Measurements from ENCODE around the gene PLAAT5. TPM values are rescaled to one million over a fixed set of nuclear protein-coding genes. Genes with fewer than 3 reads are reported as not detected.

Gene PLAAT5
- polyA plus RNA-seq, 3 donors: 0.07 to 0.62 TPM; not detected in 1

DNA sequence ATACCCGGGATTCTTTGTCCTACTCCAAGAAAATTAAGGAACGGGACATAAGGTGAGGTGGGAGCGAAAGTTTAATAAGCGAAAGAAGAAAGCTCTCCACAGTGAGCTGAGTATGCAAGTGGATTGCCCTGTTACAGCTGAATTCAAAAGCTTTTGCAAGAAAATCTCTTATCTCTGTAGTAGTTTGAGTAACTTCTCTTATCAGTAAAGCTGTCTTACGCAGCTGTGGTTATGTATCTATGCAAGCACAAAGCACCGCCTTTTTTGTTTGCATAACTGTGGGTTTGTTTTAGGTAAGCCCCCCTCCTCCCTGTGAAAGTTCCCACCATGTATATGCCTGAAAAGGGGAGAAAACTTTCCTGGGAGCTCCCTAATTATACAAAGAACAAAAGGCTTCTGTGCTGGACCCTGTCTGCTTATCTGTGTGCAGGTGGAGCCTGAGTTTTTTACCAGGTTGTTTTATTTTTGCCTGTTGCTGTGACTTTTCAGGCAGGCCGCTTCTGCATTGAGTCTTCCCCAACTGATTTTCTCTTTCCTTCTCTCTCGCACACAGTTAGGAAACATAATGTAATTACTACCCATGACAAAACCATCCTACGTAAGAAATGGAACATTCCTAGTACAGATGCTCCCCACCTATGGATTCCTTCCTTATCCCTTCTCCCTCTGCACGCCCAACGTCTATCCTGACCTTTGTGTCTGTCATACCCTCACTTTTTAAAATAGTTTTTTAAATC is 837 bp upstream of the PLAAT5 start:
- TF ChIP-seq, protein P1, sequence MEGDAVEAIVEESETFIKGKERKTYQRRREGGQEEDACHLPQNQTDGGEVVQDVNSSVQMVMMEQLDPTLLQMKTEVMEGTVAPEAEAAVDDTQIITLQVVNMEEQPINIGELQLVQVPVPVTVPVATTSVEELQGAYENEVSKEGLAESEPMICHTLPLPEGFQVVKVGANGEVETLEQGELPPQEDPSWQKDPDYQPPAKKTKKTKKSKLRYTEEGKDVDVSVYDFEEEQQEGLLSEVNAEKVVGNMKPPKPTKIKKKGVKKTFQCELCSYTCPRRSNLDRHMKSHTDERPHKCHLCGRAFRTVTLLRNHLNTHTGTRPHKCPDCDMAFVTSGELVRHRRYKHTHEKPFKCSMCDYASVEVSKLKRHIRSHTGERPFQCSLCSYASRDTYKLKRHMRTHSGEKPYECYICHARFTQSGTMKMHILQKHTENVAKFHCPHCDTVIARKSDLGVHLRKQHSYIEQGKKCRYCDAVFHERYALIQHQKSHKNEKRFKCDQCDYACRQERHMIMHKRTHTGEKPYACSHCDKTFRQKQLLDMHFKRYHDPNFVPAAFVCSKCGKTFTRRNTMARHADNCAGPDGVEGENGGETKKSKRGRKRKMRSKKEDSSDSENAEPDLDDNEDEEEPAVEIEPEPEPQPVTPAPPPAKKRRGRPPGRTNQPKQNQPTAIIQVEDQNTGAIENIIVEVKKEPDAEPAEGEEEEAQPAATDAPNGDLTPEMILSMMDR (IDR thresholded peaks at IDR 0.05): no peak
- Histone ChIP-seq H3K36me3 (replicated peaks in 1 of 2; ENCODE audit: control insufficient read depth in 1 of 2, insufficient read depth in 2 of 2, low read length in 2 of 2) (no peaks in the 10 kb centered on the region), H2AFZ (ENCODE audit: insufficient read depth, low read depth, low read length, poor library complexity, severe bottlenecking) (peak overlapping the region; percentile 74), H4K20me1 (ENCODE audit: insufficient read depth, low read length) (no peaks in the 10 kb centered on the region), H3K4me2 (replicated peaks; ENCODE audit: extremely low read depth, low read length, poor library complexity, severe bottlenecking) (peak overlapping the region; percentile 83), H3K4me3 (replicated peaks in 1 of 3; ENCODE audit: low read depth in 2 of 3, low read length in 3 of 3) (peak overlapping the region in 2 of 3 experiments; percentile 58 to 74), H3K4me1 (ENCODE audit: control insufficient read depth in 1 of 2, insufficient read depth in 2 of 2, low read length in 2 of 2) (peaks cover 37 to 47% of the 10 kb centered on the region in 2 donors), H3K27me3 (ENCODE audit: control insufficient read depth in 2 of 2, insufficient read depth in 2 of 2, low read length in 2 of 2) (peaks cover 11 to 26% of the 10 kb centered on the region in 2 donors), H3K9ac (ENCODE audit: insufficient read depth, low read length, poor library complexity, severe bottlenecking) (no peak overlapping the region), H3K27ac (ENCODE audit: low read depth in 1 of 2, low read length in 2 of 2) (no peak overlapping the region), H3K79me2 (ENCODE audit: insufficient read depth, low read length) (no peaks in the 10 kb centered on the region), H3K9me3 (replicated peaks in 1 of 2; ENCODE audit: control insufficient read depth in 1 of 2, insufficient read depth in 1 of 2, low read length in 2 of 2) (no peaks in the 10 kb centered on the region)
- H3K36me3 Mint-ChIP-seq: peaks cover 0 to 7% of the 10 kb centered on the region in 2 donors
- H3K27ac Mint-ChIP-seq: no peak overlapping the region
- H3K9me3 Mint-ChIP-seq: peaks cover 0 to 13% (median 3%) of the 10 kb centered on the region in 7 donors
- H3K4me1 Mint-ChIP-seq: peaks cover 45% of the 10 kb centered on the region
- intact Hi-C loops (cut with micrococcal nuclease): no loop called here
- 83% methylated on average over 1 of the region's 11 CpGs for WGBS (ENCODE audit: insufficient coverage)
- H3K4me3 Mint-ChIP-seq: peak overlapping the region; percentile 89 to 98
- H3K27me3 Mint-ChIP-seq (ENCODE audit: low read depth in 3 of 3): peaks cover 15 to 31% (median 18%) of the 10 kb centered on the region in 3 donors
- DNase-seq: no peak

DNA sequence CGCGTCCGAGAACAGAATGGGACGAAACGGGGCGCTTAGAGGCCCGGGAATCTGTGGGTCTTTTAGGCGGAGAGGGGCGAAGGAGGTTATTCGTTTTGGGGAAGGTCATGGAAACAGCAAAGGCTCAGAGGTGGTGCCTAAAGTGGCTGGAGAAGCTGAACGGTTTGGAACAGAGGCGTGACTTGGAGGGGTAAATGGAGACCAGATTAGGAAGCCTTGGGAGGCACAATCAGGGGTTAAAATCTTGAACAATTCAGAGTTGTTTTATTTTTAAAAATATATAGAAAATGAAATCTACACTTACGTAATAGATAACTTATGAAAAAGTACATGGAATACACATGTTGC is 247 bp upstream of the PLAAT5 start:
- H3K9me3 ChIP-seq (replicated peaks in 1 of 2; ENCODE audit: control insufficient read depth in 1 of 2, insufficient read depth in 1 of 2, low read length in 2 of 2): no peaks in the 10 kb centered on the region
- peaks cover 36 to 41% of the 10 kb centered on the region in 2 donors for H3K4me1 ChIP-seq (ENCODE audit: control insufficient read depth in 1 of 2, insufficient read depth in 2 of 2, low read length in 2 of 2)
- peaks cover 11 to 26% of the 10 kb centered on the region in 2 donors for H3K27me3 ChIP-seq (ENCODE audit: control insufficient read depth in 2 of 2, insufficient read depth in 2 of 2, low read length in 2 of 2)
- H3K27me3 Mint-ChIP-seq (ENCODE audit: low read depth in 3 of 3): peaks cover 15 to 31% (median 18%) of the 10 kb centered on the region in 3 donors
- intact Hi-C loops (cut with micrococcal nuclease): no loop called here
- H3K4me3 ChIP-seq (replicated peaks in 1 of 3; ENCODE audit: low read depth in 2 of 3, low read length in 3 of 3): peak overlapping the region; percentile 29 to 74 (median 58)
- 2% methylated on average over 8 of the region's 13 CpGs for WGBS (ENCODE audit: insufficient coverage)
- H3K36me3 ChIP-seq (replicated peaks in 1 of 2; ENCODE audit: control insufficient read depth in 1 of 2, insufficient read depth in 2 of 2, low read length in 2 of 2): no peaks in the 10 kb centered on the region
- H3K36me3 Mint-ChIP-seq: peaks cover 0 to 7% of the 10 kb centered on the region in 2 donors
- no peak overlapping the region for H3K27ac ChIP-seq (ENCODE audit: low read depth in 1 of 2, low read length in 2 of 2)
- H4K20me1 ChIP-seq (ENCODE audit: insufficient read depth, low read length): no peaks in the 10 kb centered on the region
- peak overlapping the region; percentile 89 to 98 for H3K4me3 Mint-ChIP-seq
- no peaks in the 10 kb centered on the region for H3K79me2 ChIP-seq (ENCODE audit: insufficient read depth, low read length)
- peak overlapping the region; percentile 46 for H3K9ac ChIP-seq (ENCODE audit: insufficient read depth, low read length, poor library complexity, severe bottlenecking)
- H3K4me2 ChIP-seq (replicated peaks; ENCODE audit: extremely low read depth, low read length, poor library complexity, severe bottlenecking): peak overlapping the region; percentile 83
- TF ChIP-seq, protein P1 (IDR thresholded peaks at IDR 0.05): no peak
- peaks cover under 1 to 13% (median 2%) of the 10 kb centered on the region in 7 donors for H3K9me3 Mint-ChIP-seq
- H2AFZ ChIP-seq (ENCODE audit: insufficient read depth, low read depth, low read length, poor library complexity, severe bottlenecking): peak overlapping the region; percentile 74
- peaks cover 40% of the 10 kb centered on the region for H3K4me1 Mint-ChIP-seq
- peak overlapping the region in 3 of 7 donors; percentile 63 to 83 (median 82) for H3K27ac Mint-ChIP-seq
- DNase-seq: no peak
